Testis (tissue), 2 donors: ENCODE data around the gene BRD9.

Experiments used
- POLR2A ChIP-seq: fragments of 450-650 bp; IDR thresholded peaks from one replicate; pipeline ENCODE4 v1.6.1; 2017; ENCODE audit warnings: antibody characterized with exemption, mild to moderate bottlenecking, moderate library complexity
- TF ChIP-seq, protein P1 (sequence below), 3 experiments: fragments of 450-650 bp in 2 of 3; fragments of 200-600 bp in 1 of 3; sonication (generic) in 1 of 3; IDR thresholded peaks; one replicate each; pipeline ENCODE4 v1.5.1; 2016 to 2019; ENCODE audit warnings: antibody characterized with exemption in 3 of 3, mild to moderate bottlenecking in 2 of 3, moderate library complexity in 1 of 3

DNA sequence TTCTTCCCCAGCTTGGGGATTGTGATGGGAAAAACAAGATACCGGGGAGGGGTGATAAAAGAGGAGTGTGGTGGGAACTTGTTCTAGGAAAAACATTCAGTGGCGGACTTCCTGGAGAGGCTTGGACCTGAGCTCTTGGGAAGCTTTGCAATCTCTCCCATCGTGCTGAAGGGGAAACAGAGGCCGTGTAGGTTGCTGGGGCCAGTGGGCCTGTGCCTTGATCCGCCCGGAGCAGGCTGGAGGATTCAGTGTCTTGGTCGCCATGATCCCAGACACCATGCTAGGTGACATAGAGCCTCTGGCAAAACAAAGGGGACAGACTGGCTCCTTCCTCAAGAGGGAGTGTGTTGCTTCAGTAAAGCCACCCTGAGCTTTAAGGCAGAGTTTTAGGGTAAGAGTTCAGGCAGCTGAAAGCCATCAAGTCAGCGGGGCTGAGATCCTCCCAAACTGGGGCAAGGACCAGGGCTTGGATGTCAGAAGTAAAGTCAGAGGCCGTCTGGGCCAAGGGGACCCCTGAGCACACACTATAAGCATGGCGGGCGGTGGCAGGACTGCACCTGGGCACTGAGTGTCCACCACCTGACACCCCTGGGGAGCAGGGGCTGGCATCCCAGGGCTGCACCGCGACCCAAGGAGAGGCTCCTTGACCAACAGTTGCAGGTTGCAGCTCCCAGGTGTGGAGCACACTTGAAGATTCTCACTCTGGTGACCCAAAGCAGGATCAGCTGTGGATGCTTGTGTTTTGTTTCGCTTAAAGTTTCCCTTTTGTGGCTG is 44.7 kb upstream of the BRD9 start:
- TF ChIP-seq, protein P1, sequence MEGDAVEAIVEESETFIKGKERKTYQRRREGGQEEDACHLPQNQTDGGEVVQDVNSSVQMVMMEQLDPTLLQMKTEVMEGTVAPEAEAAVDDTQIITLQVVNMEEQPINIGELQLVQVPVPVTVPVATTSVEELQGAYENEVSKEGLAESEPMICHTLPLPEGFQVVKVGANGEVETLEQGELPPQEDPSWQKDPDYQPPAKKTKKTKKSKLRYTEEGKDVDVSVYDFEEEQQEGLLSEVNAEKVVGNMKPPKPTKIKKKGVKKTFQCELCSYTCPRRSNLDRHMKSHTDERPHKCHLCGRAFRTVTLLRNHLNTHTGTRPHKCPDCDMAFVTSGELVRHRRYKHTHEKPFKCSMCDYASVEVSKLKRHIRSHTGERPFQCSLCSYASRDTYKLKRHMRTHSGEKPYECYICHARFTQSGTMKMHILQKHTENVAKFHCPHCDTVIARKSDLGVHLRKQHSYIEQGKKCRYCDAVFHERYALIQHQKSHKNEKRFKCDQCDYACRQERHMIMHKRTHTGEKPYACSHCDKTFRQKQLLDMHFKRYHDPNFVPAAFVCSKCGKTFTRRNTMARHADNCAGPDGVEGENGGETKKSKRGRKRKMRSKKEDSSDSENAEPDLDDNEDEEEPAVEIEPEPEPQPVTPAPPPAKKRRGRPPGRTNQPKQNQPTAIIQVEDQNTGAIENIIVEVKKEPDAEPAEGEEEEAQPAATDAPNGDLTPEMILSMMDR (IDR thresholded peaks at IDR 0.05), result no peak
- TF ChIP-seq POLR2A, result no peak
